WTC11 (cell line): ENCODE data around the gene EGFR.

ENCODE experiments used
- RELA ChIP-seq: sonication (generic); formaldehyde crosslinking; IDR thresholded peaks from 2 replicates; pipeline ENCODE4 v1.8.1; 2022; ENCODE audit warnings: missing genetic modification reagents, mild to moderate bottlenecking, borderline replicate concordance
- TCF7 ChIP-seq: sonication (generic); formaldehyde crosslinking; IDR thresholded peaks from 2 replicates; pipeline ENCODE4 v1.8.0; 2022; ENCODE audit warnings: mild to moderate bottlenecking, low read depth, missing genetic modification reagents, moderate library complexity
- ZNF121 ChIP-seq: sonication (generic); formaldehyde crosslinking; IDR thresholded peaks from 2 replicates; pipeline ENCODE4 v1.8.0; 2023; ENCODE audit warnings: missing genetic modification reagents
- TF ChIP-seq, protein P1 (sequence below): fragments of 200-600 bp; IDR thresholded peaks from 2 replicates; pipeline ENCODE4 v1.8.0; 2022; ENCODE audit warnings: antibody characterized with exemption

DNA sequence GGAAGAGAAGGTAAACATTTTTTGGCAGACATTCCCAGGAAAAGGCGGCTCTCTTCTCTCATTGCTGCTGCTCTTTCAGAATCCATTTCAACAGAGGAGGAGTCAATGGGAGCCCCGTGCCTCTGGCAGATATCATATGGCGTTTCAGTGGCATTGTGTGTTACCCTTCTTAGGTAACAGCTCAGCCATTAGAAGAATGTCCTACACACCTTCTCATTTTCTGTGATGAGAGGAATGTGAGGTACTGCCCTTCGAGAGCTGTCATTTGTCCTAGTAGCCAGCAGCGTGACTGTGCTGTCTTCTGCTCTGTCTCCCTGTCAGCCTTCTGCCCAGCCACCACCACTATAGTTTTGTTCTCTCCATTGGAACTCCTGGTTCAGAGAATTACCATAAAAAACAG, 102.4 kb downstream of the EGFR start:
- TF ChIP-seq RELA (CRISPR knock-in tag) = no peak
- TF ChIP-seq, protein P1, sequence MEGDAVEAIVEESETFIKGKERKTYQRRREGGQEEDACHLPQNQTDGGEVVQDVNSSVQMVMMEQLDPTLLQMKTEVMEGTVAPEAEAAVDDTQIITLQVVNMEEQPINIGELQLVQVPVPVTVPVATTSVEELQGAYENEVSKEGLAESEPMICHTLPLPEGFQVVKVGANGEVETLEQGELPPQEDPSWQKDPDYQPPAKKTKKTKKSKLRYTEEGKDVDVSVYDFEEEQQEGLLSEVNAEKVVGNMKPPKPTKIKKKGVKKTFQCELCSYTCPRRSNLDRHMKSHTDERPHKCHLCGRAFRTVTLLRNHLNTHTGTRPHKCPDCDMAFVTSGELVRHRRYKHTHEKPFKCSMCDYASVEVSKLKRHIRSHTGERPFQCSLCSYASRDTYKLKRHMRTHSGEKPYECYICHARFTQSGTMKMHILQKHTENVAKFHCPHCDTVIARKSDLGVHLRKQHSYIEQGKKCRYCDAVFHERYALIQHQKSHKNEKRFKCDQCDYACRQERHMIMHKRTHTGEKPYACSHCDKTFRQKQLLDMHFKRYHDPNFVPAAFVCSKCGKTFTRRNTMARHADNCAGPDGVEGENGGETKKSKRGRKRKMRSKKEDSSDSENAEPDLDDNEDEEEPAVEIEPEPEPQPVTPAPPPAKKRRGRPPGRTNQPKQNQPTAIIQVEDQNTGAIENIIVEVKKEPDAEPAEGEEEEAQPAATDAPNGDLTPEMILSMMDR = no peak
- TF ChIP-seq TCF7 (CRISPR knock-in tag) = no peak
- no peak for TF ChIP-seq ZNF121 (CRISPR knock-in tag)
